ENCODE measurements around the gene PBX3.
"Not testable (repeated sequence)": the region's sequence is repeated elsewhere in the genome, so short reads cannot be mapped to it uniquely, and the experiment has no call there.

- TF ChIP-seq POLR2A (IDR thresholded peaks at IDR 0.05) = not testable (repeated sequence)
- TF ChIP-seq, protein P1, sequence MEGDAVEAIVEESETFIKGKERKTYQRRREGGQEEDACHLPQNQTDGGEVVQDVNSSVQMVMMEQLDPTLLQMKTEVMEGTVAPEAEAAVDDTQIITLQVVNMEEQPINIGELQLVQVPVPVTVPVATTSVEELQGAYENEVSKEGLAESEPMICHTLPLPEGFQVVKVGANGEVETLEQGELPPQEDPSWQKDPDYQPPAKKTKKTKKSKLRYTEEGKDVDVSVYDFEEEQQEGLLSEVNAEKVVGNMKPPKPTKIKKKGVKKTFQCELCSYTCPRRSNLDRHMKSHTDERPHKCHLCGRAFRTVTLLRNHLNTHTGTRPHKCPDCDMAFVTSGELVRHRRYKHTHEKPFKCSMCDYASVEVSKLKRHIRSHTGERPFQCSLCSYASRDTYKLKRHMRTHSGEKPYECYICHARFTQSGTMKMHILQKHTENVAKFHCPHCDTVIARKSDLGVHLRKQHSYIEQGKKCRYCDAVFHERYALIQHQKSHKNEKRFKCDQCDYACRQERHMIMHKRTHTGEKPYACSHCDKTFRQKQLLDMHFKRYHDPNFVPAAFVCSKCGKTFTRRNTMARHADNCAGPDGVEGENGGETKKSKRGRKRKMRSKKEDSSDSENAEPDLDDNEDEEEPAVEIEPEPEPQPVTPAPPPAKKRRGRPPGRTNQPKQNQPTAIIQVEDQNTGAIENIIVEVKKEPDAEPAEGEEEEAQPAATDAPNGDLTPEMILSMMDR (IDR thresholded peaks at IDR 0.05) = not testable (repeated sequence)
Measured at GRCh38 chr9:125779220-125779565, 32.0 kb downstream of the PBX3 start.
